Spleen (tissue), 7 donors: ENCODE results near the gene LPP.

Experiments used
- CTCF ChIP-seq, 11 experiments: fragments of 200-600 bp in 7 of 11; fragments of 450-650 bp in 4 of 11; sonication (generic) in 4 of 11; IDR thresholded peaks in 8 of 11; conservative IDR thresholded peaks in 3 of 11; 1 replicate in 7 of 11; 2 replicates in 4 of 11; pipeline versions ENCODE4 v1.4.0 to v1.8.0; 2016 to 2021; ENCODE audit warnings: antibody characterized with exemption in 11 of 11, inconsistent platforms in 4 of 11, mild to moderate bottlenecking in 1 of 11
- POLR2A ChIP-seq, 3 donors: fragments of 450-650 bp; IDR thresholded peaks; one replicate each; pipeline ENCODE4 v1.5.1; 2017; ENCODE audit warnings: antibody characterized with exemption in 3 of 3, mild to moderate bottlenecking in 1 of 3
- POLR2AphosphoS5 ChIP-seq, 3 donors: sonication (generic); formaldehyde crosslinking; IDR thresholded peaks; one replicate each; pipeline ENCODE4 v1.5.1; 2017; ENCODE audit warnings: antibody characterized with exemption in 3 of 3
- donor health status: DM: no; HTN: no; CAD: no; lungs with moderate emphysema.
- donor health status: DM: no; HTN: no; CAD: no.
- donor health status: DM: no; HTN: no; CAD: no.

DNA sequence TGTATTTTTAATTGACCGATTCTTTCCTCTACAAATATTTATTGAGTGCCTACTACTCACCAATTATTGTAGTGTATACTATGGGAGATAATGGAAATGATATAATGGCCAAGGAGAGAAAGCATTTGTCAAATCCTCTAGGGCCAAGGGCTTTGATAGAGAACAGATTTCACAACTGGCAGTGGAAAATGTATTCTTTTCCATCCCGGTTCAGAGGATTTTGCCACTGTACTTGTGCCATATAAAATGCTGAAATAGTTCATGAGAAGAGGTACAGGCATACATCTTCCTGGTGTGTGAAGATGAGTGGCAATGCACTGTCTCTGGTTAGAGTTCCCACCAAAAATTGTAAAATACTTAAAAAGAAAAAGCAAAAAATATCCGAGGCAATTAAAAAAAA, 566.3 kb downstream of the LPP start:
- TF ChIP-seq CTCF (IDR thresholded peaks at IDR 0.05 in 8 of 11, conservative IDR thresholded peaks at IDR 0.05 in 3 of 11), result no peak
- no peak for TF ChIP-seq POLR2A (IDR thresholded peaks at IDR 0.05)
- no peak for TF ChIP-seq POLR2AphosphoS5 (IDR thresholded peaks at IDR 0.05)
